SK-N-MC (cell line): ENCODE measurements around the gene SMIM10L2A.

ENCODE experiments used
- DNase-seq: peaks from one replicate; pipeline ENCODE4 v3.0.0-alpha.2; 2011; ENCODE audit warnings: low read depth, low spot score
- H3K27ac ChIP-seq: fragments of 200-600 bp; sonication (generic); 2 replicates; pipeline ENCODE4 v1.5.1; 2016; ENCODE audit warnings: mixed run types
- H3K36me3 ChIP-seq: fragments of 200-600 bp; sonication (generic); 2 replicates; pipeline ENCODE4 v1.6.1; 2017; ENCODE audit warnings: antibody characterized with exemption, low read length, mixed read lengths; ENCODE audit not compliant: insufficient read depth
- H3K4me3 ChIP-seq: fragments of 200-600 bp; sonication (generic); 2 replicates; pipeline ENCODE4 v1.5.1; 2016
- H3K9ac ChIP-seq: fragments of 200-600 bp; sonication (generic); 2 replicates; pipeline ENCODE4 v1.8.0; 2017; ENCODE audit warnings: mixed run types, mixed read lengths; ENCODE audit not compliant: insufficient read length
- H3K9me3 ChIP-seq: fragments of 200-600 bp; sonication (generic); 2 replicates; pipeline ENCODE4 v1.6.1; 2017; ENCODE audit warnings: low read depth, mild to moderate bottlenecking, antibody characterized with exemption, low read length, moderate library complexity, mixed read lengths
- EZH2 ChIP-seq: fragments of 200-600 bp; sonication (generic); IDR thresholded peaks from one replicate; pipeline ENCODE4 v1.6.1; 2017; ENCODE audit warnings: antibody characterized with exemption
- FOXP2 ChIP-seq: optimal IDR thresholded peaks from 2 replicates; pipeline ENCODE3; 2011; ENCODE audit warnings: mild to moderate bottlenecking, moderate library complexity; ENCODE audit not compliant: insufficient read depth; ENCODE audit errors: extremely low read length, control extremely low read depth
- POLR2AphosphoS5 ChIP-seq: IDR thresholded peaks from 2 replicates; pipeline ENCODE4 v1.6.1; 2012; ENCODE audit warnings: mild to moderate bottlenecking, low read depth, low read length, borderline replicate concordance

Gene SMIM10L2A

DNA sequence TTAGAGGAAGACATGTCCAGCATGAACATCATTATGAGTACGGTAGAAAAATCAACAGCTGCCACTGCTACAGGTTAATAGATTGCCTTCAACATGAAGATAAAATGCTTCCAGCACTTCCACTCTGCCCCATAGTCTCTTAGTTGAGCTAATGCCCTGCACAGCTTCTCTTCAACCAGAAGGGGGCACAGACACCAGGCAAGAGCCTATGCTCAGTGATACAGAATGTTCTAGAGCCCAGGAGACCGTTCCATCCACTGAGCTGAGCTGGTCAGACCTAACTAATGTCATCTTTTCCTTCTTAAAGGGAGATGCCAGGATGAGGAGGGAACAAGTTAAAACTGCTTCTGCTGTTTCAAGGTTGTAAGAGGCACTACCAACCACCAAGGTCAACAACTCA lies 42.2 kb downstream of the SMIM10L2A start:
- Histone ChIP-seq H3K27ac (no peak overlapping the region), H3K9me3 (no peaks in the 10 kb centered on the region), H3K9ac (no peak overlapping the region), H3K36me3 (no peaks in the 10 kb centered on the region), H3K4me3 (no peak overlapping the region)
- no peak for DNase-seq
- TF ChIP-seq EZH2, result no peak
- TF ChIP-seq FOXP2, result no peak
- TF ChIP-seq POLR2AphosphoS5, result no peak

- no peak for DNase-seq
- Histone ChIP-seq H3K9ac (no peak overlapping the region), H3K9me3 (no peaks in the 10 kb centered on the region), H3K4me3 (no peak overlapping the region), H3K36me3 (no peaks in the 10 kb centered on the region), H3K27ac (no peak overlapping the region)
- TF ChIP-seq POLR2AphosphoS5 (no peak), FOXP2 (no peak)
Observed at GRCh38 chrX:135476378-135476777, 54.6 kb downstream of the SMIM10L2A start.

- DNase-seq, result peak; percentile 32
- Histone ChIP-seq H3K9ac (no peak overlapping the region), H3K9me3 (no peaks in the 10 kb centered on the region), H3K4me3 (no peak overlapping the region), H3K36me3 (no peaks in the 10 kb centered on the region), H3K27ac (no peak overlapping the region)
- no peak for TF ChIP-seq FOXP2
- no peak for TF ChIP-seq POLR2AphosphoS5
- TF ChIP-seq EZH2, result no peak
Observed at GRCh38 chrX:135477576-135477975, 55.8 kb downstream of the SMIM10L2A start.
